Breast epithelium (tissue), 4 donors: Measurements from ENCODE around the gene CLTB. TPM values are rescaled to one million over a fixed set of nuclear protein-coding genes. Genes with fewer than 3 reads are reported as not detected.
"Not testable (repeated sequence)": the region's sequence is repeated elsewhere in the genome, so short reads cannot be mapped to it uniquely, and the experiment has no call there.

Experiments
- DNase-seq, 2 donors: peaks; one replicate each; pipeline ENCODE4 v3.0.0-alpha.2; 2019; ENCODE audit warnings: low spot score in 2 of 2
- H3K27ac ChIP-seq, 2 donors: fragments of 200-600 bp; sonication (generic) in 1 of 2; one replicate each; pipeline ENCODE4 v1.5.1; 2016 to 2019; ENCODE audit warnings: mild to moderate bottlenecking in 1 of 2
- H3K27me3 ChIP-seq, 2 donors: fragments of 200-600 bp; sonication (generic) in 1 of 2; one replicate each; pipeline versions ENCODE4 v1.5.1 to v1.6.0; 2017 to 2019; ENCODE audit warnings: control low read depth in 1 of 2, mild to moderate bottlenecking in 1 of 2
- H3K36me3 ChIP-seq: fragments of 200-600 bp; one replicate; pipeline ENCODE4 v1.5.1; 2019
- H3K4me1 ChIP-seq, 2 donors: fragments of 200-600 bp; sonication (generic); one replicate each; pipeline ENCODE4 v1.5.1; 2016 to 2019; ENCODE audit warnings: control low read depth in 1 of 2
- H3K4me3 ChIP-seq, 3 donors: fragments of 200-600 bp; sonication (generic); 1 replicate in 2 of 3; 2 replicates in 1 of 3; pipeline ENCODE4 v1.5.1; 2016 to 2019; ENCODE audit warnings: mild to moderate bottlenecking in 3 of 3, moderate library complexity in 2 of 3
- H3K9me3 ChIP-seq, 2 donors: fragments of 200-600 bp; sonication (generic) in 1 of 2; one replicate each; pipeline ENCODE4 v1.5.1; 2016 to 2019; ENCODE audit warnings: control low read depth in 1 of 2
- POLR2A ChIP-seq: fragments of 450-650 bp; IDR thresholded peaks from one replicate; pipeline ENCODE4 v1.6.1; 2016; ENCODE audit warnings: antibody characterized with exemption, mild to moderate bottlenecking, moderate library complexity
- POLR2AphosphoS5 ChIP-seq, 3 donors: sonication (generic); formaldehyde crosslinking; IDR thresholded peaks; one replicate each; pipeline ENCODE4 v1.6.1; 2017; ENCODE audit warnings: antibody characterized with exemption in 3 of 3
- intact Hi-C: fragments of 100-400 bp; cut with DNase I; formaldehyde crosslinking; loops from one replicate; pipeline ENCODE4 v1.15.1; 2023; ENCODE audit warnings: low total_unique reads
- total RNA-seq, 3 donors: library from RNA; depleted of rRNA; stranded (reverse); fragments of >200 nt; gene quantifications; one replicate each; pipeline ENCODE4 v1.1.0, GENCODE V29; 2016
- TF ChIP-seq, protein P1 (sequence below), 3 donors: fragments of 450-650 bp; IDR thresholded peaks; one replicate each; pipeline ENCODE4 v1.5.1; 2016 to 2017; ENCODE audit warnings: antibody characterized with exemption in 3 of 3, mild to moderate bottlenecking in 3 of 3, moderate library complexity in 3 of 3

The CLTB gene
- total RNA-seq, 3 donors from 2014 or later: 91.0 to 122 (median 121) TPM

DNA sequence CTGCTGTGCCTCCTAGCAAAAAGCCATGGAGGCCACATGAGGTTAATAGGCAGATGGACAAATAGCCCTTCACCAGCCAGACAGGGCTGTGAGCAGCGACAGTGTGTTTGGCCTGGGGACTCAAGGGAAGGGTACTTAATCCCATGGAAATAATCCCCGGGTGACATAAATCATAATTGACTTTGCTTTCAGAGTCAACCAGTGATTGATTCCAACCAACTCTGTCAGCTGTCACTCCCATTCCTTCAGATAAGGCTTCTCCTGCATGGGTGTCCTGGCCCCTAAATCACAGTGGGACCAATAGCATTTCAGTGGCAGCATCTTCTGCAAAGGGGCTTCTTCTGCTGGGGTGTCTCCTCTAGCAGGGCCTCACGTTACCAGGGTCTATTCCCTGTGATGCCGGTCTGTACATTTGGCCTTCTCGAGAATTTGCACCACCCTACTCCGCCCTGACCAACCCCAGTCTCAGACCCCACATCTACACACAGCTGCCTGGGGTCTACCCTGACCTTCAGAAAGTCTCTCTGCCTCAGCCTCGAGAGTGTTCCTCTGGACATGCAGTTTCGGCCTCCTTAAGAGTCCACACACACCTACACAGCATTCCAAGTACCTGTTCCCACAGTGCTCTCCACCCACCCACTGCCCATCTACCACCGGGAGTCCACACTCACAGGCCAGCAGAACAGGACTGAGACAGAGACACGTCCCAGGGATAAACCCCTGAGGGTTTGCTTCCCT lies 3.7 kb downstream of the CLTB start:
- H3K4me3 ChIP-seq: peak overlapping the region in 1 of 3 donors; percentile 22
- no peaks in the 10 kb centered on the region for H3K9me3 ChIP-seq
- peak overlapping the region in 1 of 2 donors; percentile 96 for H3K27ac ChIP-seq
- H3K36me3 ChIP-seq: no peaks in the 10 kb centered on the region
- H3K4me1 ChIP-seq: peaks cover 0 to 11% of the 10 kb centered on the region in 2 donors
- H3K27me3 ChIP-seq: no peaks in the 10 kb centered on the region
- intact Hi-C loops: no loop called here
- DNase-seq: peak in 1 of 2 donors; percentile 31
- TF ChIP-seq, protein P1, sequence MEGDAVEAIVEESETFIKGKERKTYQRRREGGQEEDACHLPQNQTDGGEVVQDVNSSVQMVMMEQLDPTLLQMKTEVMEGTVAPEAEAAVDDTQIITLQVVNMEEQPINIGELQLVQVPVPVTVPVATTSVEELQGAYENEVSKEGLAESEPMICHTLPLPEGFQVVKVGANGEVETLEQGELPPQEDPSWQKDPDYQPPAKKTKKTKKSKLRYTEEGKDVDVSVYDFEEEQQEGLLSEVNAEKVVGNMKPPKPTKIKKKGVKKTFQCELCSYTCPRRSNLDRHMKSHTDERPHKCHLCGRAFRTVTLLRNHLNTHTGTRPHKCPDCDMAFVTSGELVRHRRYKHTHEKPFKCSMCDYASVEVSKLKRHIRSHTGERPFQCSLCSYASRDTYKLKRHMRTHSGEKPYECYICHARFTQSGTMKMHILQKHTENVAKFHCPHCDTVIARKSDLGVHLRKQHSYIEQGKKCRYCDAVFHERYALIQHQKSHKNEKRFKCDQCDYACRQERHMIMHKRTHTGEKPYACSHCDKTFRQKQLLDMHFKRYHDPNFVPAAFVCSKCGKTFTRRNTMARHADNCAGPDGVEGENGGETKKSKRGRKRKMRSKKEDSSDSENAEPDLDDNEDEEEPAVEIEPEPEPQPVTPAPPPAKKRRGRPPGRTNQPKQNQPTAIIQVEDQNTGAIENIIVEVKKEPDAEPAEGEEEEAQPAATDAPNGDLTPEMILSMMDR (IDR thresholded peaks at IDR 0.05): no peak
- no peak for TF ChIP-seq POLR2AphosphoS5 (IDR thresholded peaks at IDR 0.05)
- TF ChIP-seq POLR2A: no peak

DNA sequence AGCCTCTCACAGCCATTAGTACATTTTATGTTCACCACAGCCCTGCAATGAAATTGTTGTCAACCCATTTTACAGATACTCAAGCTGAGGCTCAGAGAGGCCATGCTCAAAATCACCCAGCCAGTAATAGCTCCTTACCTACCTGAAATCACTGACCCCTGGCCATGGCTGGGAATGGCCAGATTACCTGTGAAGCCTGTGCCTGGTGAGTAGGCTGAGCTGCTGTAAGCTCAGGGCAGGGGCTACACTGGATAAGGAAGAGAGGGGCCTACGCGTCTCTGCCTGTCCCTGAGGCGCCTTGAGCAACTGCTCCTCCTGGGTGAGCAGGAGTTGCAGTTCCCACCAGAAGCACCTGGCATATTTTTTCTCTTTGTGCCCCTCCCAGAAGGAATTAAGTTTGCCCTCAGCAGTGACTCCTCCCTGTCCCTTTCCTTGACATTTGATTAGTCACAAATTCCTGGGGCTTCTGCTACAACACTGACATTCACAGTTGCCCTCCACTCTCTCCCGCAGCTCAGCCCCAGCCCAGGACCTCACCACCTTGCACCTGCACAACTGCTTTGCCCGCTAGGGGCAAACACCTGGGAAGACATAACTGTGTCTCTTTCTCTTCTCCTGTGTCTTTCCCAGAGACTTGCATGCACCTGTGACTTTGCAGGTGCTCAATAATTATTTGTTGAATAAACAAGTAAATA lies 5.7 kb downstream of the CLTB start:
- Histone ChIP-seq H3K4me1 (peaks cover 0 to 11% of the 10 kb centered on the region in 2 donors), H3K27me3 (no peaks in the 10 kb centered on the region), H3K27ac (no peak overlapping the region), H3K9me3 (no peaks in the 10 kb centered on the region), H3K36me3 (no peaks in the 10 kb centered on the region), H3K4me3 (no peak overlapping the region)
- TF ChIP-seq, protein P1 (IDR thresholded peaks at IDR 0.05): no peak
- TF ChIP-seq POLR2A (no peak), POLR2AphosphoS5 (IDR thresholded peaks at IDR 0.05) (no peak)
- no peak for DNase-seq
- intact Hi-C loops: no loop called here

DNA sequence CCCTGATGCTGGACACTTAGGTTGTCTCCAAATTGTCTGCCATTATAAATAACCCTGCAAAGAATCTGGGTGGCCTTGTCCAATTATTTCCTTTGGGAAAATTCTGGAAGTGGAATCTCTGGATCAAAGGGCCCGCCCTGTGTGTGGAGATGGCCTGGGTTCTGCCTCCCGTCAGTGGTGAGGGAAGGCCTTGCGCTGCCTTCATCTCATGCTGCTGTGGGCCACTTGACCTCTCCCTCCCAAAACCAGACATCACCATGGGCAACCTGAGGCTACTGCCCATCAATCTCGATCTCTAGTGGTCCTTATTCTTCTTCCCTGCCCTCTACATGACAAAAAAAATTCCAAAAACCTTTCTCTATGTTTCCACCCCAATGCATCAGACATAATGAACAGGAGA lies 6.6 kb downstream of the CLTB start:
- Histone ChIP-seq H3K4me3 (no peak overlapping the region), H3K27ac (no peak overlapping the region), H3K27me3 (no peaks in the 10 kb centered on the region), H3K4me1 (peaks cover 0 to 8% of the 10 kb centered on the region in 2 donors), H3K36me3 (no peaks in the 10 kb centered on the region), H3K9me3 (no peaks in the 10 kb centered on the region)
- intact Hi-C loops: no loop called here
- no peak for DNase-seq
- TF ChIP-seq POLR2A (no peak), POLR2AphosphoS5 (IDR thresholded peaks at IDR 0.05) (no peak)
- TF ChIP-seq, protein P1 (IDR thresholded peaks at IDR 0.05): no peak

DNA sequence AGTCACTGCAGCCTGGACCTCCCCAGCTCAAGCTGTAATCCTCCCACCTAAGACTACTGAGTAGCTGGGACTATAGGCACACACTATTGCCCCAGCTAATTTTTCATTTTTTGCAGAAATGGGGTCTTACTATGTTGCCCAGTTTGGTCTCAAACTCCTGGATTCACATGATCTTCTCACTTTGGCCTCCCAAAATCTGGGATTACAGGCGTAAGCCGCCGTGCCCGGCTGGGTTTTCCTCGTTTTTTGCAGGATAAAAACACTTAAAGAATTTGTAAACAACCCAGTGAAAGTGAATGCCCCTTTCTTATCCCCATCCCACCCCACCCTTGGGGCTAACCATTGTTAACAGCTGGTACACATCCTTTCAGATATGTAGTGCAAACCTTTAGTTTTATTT lies 7.7 kb downstream of the CLTB start:
- DNase-seq: no peak
- Histone ChIP-seq H3K4me3 (no peak overlapping the region), H3K27me3 (no peaks in the 10 kb centered on the region), H3K9me3 (no peaks in the 10 kb centered on the region), H3K27ac (no peak overlapping the region), H3K4me1 (no peaks in the 10 kb centered on the region), H3K36me3 (no peaks in the 10 kb centered on the region)
- intact Hi-C loops: loop anchor here (1.0 kb wide), 1 partner anchor 33 kb away; no protein-coding TSS in a partner anchor
- TF ChIP-seq POLR2AphosphoS5 (IDR thresholded peaks at IDR 0.05): no peak
- no peak for TF ChIP-seq POLR2A
- TF ChIP-seq, protein P1 (IDR thresholded peaks at IDR 0.05): no peak

DNA sequence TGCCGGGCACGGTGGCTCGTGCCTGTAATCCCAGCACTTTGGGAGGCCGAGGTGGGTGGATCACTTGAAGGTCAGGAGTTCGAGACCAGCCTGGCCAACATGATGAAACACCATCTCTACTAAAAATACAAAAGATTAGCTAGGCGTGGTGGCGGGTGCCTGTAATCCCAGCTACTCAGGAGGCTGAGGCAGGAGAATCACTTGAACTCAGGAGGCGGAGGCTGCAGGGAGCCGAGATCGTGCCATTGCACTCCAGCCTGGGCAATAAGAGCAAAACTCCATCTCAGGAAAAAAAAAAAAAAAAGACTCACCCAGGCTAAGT lies 8.1 kb downstream of the CLTB start:
- H3K27me3 ChIP-seq, H3K27ac ChIP-seq, H3K4me1 ChIP-seq, DNase-seq, H3K4me3 ChIP-seq, H3K36me3 ChIP-seq, H3K9me3 ChIP-seq: not testable (repeated sequence)
- intact Hi-C loops: loop anchor here (1.0 kb wide), 1 partner anchor 33 kb away; no protein-coding TSS in a partner anchor
